ENCODE results near the gene PLA2G4E. TPM values are rescaled to one million over a fixed set of nuclear protein-coding genes. Genes with fewer than 3 reads are reported as not detected.

Gene PLA2G4E
- total RNA-seq, 1 donor from 2014 or later = not detected

DNA sequence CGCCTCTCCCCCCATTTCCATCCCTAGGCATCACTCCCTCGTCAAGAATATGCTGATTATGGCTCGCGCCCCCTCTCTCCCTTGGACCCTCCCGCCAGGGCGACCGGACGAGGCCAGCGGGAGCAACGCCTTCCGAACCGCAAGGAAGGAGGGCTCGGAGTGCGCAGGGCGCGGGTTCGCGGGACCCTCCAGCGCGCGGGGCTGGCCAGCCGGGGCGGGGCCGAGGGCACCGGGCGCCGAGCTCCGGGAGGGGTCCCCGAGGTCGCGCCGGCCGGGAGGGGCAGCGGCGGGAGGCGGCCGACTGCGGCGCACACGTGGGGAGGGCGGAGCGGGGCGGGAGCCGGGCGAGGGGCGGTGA, 49.0 kb downstream of the PLA2G4E start:
- Mint-ChIP-seq H3K27ac (ENCODE audit: unreplicated experiment) (no peak overlapping the region), H3K4me3 (peak overlapping the region; percentile 96), H3K36me3 (ENCODE audit: low read depth) (no peaks in the 10 kb centered on the region), H3K27me3 (ENCODE audit: low read depth) (peaks cover 35% of the 10 kb centered on the region), H3K9me3 (no peaks in the 10 kb centered on the region), H3K4me1 (peaks cover 33% of the 10 kb centered on the region)
- peak; percentile 37 for DNase-seq (ENCODE audit: low read depth, low spot score)
- TF ChIP-seq, protein P1, sequence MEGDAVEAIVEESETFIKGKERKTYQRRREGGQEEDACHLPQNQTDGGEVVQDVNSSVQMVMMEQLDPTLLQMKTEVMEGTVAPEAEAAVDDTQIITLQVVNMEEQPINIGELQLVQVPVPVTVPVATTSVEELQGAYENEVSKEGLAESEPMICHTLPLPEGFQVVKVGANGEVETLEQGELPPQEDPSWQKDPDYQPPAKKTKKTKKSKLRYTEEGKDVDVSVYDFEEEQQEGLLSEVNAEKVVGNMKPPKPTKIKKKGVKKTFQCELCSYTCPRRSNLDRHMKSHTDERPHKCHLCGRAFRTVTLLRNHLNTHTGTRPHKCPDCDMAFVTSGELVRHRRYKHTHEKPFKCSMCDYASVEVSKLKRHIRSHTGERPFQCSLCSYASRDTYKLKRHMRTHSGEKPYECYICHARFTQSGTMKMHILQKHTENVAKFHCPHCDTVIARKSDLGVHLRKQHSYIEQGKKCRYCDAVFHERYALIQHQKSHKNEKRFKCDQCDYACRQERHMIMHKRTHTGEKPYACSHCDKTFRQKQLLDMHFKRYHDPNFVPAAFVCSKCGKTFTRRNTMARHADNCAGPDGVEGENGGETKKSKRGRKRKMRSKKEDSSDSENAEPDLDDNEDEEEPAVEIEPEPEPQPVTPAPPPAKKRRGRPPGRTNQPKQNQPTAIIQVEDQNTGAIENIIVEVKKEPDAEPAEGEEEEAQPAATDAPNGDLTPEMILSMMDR (conservative IDR thresholded peaks at IDR 0.05) = no peak

DNA sequence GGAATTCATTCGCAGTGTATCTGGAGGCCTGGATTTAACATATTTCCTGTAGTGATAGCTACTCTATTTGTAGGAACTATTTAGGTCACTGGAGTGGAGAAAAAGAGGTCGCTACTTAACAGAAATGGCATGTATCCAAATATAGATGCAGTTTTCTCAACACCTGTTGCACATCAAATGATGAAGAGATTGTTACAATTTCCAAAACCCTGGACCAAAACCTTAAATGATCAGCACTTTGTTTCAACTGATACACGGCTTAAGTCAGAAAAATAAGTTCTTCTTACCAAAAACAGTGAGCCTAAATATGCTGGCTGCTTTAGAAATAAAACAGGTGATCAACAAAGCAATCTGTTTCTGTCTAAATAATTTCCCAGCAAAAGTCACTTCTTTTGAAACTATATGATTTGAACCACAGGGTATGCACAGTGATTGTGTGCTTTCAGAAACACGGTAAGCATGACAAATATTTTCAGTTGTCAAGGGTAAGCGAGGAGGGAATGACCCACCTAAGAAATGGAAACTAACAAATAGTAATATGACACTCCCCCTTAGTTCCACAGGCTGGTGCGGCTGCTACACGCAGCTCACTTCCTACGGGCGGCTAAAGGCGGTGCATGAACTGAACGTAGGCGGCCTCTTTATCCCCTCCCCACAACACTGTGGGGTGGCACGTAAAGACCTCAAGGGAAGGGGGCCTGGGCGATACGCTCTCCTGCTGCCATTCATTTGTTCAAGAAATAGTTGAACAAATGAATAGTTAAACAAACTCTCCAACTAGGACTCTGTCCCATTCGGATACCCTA, 49.5 kb downstream of the PLA2G4E start:
- H3K9me3 Mint-ChIP-seq = no peaks in the 10 kb centered on the region
- TF ChIP-seq, protein P1 (conservative IDR thresholded peaks at IDR 0.05) = peak; percentile 34
- H3K36me3 Mint-ChIP-seq (ENCODE audit: low read depth) = no peaks in the 10 kb centered on the region
- peaks cover 30% of the 10 kb centered on the region for H3K27me3 Mint-ChIP-seq (ENCODE audit: low read depth)
- H3K4me3 Mint-ChIP-seq = peak overlapping the region; percentile 96
- no peak overlapping the region for H3K27ac Mint-ChIP-seq (ENCODE audit: unreplicated experiment)
- peaks cover 33% of the 10 kb centered on the region for H3K4me1 Mint-ChIP-seq
- DNase-seq (ENCODE audit: low read depth, low spot score) = peak; percentile 31

DNA sequence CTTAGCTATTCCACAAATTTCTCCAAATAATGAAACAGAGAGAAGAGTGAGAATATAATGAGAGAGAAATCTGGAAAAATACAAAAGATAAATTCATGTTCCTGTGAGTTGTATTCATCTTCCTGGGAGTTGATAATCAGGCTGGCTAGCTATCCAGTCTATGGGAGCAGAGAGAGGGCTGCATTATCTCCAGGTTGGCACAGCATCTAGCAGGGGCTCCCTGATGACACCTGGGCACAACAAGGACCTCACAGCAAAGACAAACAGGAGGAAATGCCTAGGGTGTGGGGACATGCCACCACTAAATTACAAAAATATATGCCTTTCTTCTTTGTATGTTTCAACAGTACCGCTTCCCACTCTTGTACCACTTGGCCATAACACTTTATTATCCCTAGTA, 50.4 kb downstream of the PLA2G4E start:
- Mint-ChIP-seq H3K4me1 (peaks cover 33% of the 10 kb centered on the region), H3K27ac (ENCODE audit: unreplicated experiment) (no peak overlapping the region), H3K9me3 (no peaks in the 10 kb centered on the region), H3K27me3 (ENCODE audit: low read depth) (peaks cover 24% of the 10 kb centered on the region), H3K4me3 (peak overlapping the region; percentile 96), H3K36me3 (ENCODE audit: low read depth) (no peaks in the 10 kb centered on the region)
- TF ChIP-seq, protein P1 (conservative IDR thresholded peaks at IDR 0.05) = no peak
- DNase-seq (ENCODE audit: low read depth, low spot score) = no peak

DNA sequence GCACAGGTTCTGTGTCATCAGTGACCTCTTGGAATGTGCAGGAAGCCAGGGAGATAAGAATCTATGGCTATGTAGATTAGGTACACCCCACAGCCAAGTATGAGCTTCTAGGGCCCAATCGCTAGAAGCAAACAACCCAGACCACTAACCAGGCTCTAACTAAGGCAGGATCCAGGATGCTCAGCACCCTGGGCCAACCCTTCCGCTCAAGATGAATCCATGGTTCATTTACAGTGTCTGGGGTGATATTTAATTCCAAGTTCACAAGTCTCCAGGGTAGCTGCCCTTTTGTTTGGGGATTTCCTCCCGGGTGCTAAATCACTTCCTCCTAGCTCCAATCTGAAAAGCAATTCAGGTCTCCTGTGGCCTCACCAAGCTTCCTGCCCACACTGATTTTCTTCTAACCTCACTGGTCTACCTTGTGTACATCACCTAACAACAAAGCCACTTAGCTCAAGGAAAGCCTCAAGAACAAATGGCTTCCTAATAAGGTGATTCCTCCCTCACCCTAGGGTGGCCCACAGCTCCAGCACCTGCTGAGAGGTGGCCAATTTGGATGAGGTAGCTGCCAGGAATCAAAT, 50.9 kb downstream of the PLA2G4E start:
- no peaks in the 10 kb centered on the region for H3K36me3 Mint-ChIP-seq (ENCODE audit: low read depth)
- TF ChIP-seq, protein P1 (conservative IDR thresholded peaks at IDR 0.05) = no peak
- no peak for DNase-seq (ENCODE audit: low read depth, low spot score)
- H3K27me3 Mint-ChIP-seq (ENCODE audit: low read depth) = peaks cover 19% of the 10 kb centered on the region
- no peak overlapping the region for H3K27ac Mint-ChIP-seq (ENCODE audit: unreplicated experiment)
- peaks cover 33% of the 10 kb centered on the region for H3K4me1 Mint-ChIP-seq
- peak overlapping the region; percentile 31 for H3K4me3 Mint-ChIP-seq
- no peaks in the 10 kb centered on the region for H3K9me3 Mint-ChIP-seq

DNA sequence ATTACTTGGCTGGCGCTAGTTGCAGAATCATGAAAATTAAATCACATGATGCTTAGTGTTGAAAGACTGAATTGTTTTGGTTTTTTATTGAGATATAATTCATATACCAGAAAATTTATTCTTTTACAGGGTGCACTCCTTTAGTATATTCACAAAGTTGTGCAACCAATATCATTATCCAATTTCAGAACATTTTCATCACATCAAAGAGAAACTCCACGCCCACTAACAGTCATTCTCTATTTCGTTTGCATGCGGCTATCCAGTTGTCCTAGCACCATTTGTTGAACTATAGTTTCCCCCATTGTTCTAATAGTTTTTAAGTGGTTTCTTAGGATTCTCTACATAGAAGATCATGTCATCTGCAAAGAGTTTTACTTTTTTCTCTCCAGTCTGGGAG, 52.1 kb downstream of the PLA2G4E start:
- TF ChIP-seq, protein P1 (conservative IDR thresholded peaks at IDR 0.05) = no peak
- H3K27ac Mint-ChIP-seq (ENCODE audit: unreplicated experiment) = no peak overlapping the region
- no peaks in the 10 kb centered on the region for H3K36me3 Mint-ChIP-seq (ENCODE audit: low read depth)
- H3K27me3 Mint-ChIP-seq (ENCODE audit: low read depth) = peaks cover 8% of the 10 kb centered on the region
- no peak for DNase-seq (ENCODE audit: low read depth, low spot score)
- no peaks in the 10 kb centered on the region for H3K9me3 Mint-ChIP-seq
- no peak overlapping the region for H3K4me3 Mint-ChIP-seq
- H3K4me1 Mint-ChIP-seq = peaks cover 33% of the 10 kb centered on the region
